Glomerular visceral epithelial cell (primary cell): Measurements from ENCODE around the gene KLF15.

Source experiments
- DNase-seq: peaks from one replicate; pipeline ENCODE4 v3.0.0-alpha.2; 2016; ENCODE audit errors: extremely low spot score

KLF15 gene

DNA sequence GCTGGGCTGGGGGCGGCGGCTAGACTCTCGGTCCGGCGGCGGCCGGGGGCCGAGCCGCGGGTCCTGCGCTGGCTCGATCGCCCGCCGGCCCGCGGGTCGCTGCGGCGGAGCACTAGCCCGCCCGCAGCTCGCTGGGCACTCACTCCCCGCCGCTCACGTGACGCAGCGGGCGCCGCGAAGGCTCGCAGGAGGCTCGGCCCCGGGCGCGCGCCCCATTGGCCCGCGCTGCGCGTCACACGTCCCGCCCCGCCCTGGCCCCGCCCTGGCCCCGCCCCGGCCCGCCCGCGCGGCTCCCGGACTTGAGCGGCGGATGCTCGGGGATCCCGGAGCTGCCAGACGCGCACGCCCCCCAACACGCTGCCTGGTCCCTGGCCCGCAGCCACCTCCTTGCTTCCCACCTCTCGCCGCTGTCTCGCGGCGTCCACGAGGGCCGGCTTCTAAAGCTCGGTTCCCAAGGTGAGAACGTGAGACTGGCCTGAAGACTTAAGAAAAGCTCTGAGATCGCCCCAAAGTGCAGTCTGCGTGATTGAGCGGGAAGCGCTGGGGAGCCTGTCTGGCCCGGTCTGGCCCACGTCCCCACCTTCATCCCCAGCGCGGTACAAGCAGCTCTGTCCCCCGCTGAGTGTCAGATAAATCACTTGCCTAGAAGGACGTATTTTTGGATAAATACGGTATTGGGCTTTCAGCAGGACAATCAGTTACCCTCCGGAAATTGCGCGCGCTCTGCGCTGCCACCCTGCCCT is at the start of gene KLF15:
Gene KLF15, minus strand, starts transcription at position 114 of the 743 bp plus-strand sequence. CDS start 4,486 bp downstream, outside the sequence.
- DNase-seq, result peak; percentile 72

- DNase-seq, result no peak
Measured at GRCh38 chr3:126406389-126407296, 49.4 kb upstream of the KLF15 start.

- no peak for DNase-seq
Measured at GRCh38 chr3:126402666-126403302, 45.6 kb upstream of the KLF15 start.

DNA sequence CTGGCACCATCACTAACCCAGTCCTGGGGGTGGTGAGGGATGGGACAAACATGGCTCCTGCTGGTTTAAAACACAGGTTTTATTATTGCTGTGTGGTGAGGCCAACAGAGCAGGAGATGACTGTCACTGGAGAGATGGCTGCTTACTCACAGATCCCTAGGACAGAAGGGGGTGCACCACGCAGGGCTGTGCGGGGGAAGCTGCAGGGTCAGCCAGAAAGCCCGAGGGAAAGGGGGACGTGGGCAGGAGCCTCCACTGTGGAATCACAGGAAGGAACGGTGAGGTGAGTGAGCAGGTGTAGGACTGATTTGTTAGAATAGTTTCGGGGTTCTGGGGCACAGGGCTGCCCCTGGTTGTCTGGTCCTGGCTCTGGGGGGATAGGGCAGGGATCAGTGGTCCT is 45.0 kb upstream of the KLF15 start:
- no peak for DNase-seq

- no peak for DNase-seq
Measured at GRCh38 chr3:126401611-126402160, 44.5 kb upstream of the KLF15 start.

DNA sequence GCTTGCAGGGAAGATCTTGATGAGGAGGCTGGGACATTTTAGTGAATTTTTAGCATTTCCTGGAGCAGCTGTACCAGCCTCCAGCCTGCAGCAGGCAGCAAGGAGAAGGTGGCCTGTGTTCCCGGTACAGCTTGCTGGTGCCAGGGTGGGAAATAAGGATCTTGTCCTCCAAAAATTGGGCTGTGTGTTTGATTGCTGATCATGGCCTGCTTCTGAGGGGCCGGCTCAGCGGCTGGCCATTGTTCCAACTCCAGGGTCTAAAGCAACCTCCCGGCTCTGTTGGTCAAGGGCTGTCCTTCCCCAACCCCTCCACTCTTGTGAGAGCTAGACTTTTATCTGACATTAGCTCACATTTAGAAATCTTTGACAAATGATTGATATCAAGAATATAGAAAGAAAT is 42.5 kb upstream of the KLF15 start:
- no peak for DNase-seq

- DNase-seq, result no peak
Measured at GRCh38 chr3:126399351-126399735, 42.1 kb upstream of the KLF15 start.

DNA sequence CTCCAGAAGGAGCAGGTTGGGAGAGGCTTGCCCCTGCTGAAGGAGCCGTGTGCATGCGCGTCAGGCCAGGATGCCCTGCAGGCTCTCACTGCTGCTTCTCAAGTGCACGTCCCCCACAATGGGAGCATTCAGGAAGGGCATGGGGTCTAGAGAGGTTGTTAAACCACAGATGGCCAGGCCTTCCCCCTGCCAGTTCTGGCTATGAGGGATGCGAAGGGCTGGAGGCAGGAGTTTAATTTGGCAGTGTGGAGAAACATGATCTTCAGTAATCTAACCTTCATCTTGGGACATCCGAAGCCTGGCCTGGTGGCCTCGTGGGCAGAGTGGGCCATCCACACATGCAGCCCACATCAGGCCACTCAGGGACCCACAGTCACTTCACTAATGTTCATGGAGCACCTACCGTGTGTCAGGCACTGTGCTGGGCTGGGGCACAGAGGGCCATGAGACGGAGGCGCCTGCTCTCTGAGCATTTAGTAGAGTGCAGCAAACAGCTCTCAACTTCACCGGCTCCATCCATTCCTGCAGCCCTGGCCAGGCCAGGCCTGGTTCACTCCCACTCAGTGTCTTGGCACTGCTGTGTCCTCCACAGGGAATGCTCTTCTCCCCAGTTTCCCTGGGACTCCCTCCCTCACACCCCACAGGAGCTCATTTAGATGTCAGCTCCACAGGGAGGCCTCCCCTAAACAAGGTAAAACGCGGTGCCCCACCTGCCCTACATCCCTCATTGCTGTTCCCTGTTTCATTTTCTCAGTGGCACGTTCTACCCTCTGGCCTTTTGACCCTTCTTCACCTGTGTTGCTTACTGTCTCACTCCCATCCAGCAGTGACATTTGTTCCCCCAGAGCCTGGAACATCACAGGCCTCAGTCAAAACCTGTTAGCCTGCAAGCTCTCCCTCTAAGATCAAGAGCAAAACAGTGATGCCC is 41.5 kb upstream of the KLF15 start:
- DNase-seq, result no peak

DNA sequence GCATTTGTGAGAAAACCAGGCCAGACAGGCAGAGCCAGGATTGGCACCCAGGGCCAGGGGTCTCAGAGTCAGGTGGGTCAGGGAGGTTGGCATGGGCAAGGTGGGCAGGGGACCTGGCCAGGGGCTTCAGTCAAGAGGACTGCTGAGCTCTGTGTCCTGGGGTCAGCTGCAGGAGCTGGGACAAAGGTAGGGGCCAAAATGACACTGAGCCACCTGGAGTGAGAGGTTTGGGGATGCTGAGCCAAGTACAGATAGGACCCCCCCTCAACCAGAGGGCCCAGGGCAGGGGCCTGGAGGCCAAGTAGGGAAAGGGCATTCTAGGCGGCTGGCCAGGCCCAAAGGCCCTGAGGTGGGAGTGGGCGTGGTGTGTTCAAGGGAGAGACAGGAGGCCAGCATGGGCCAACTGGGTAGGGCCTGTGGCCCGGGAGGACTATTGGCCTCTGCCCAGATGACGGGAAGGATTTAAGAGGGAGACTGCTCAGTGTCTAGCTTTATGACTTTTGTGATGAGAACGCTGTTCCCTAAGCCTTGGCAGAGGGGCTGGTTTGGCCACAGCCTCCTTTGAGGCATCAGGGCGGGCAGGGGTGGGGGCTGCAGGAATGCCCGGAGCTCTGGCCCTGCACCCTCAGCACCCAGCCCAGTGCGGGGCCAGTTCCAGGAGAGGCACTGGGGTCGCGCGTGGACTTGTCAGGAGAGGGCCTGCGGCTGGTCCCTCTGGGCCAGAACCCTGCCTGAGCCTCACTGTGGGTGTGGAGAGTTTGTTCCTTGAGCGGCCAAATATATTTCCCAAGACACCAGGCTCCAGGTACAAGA is 40.6 kb upstream of the KLF15 start:
- no peak for DNase-seq

DNA sequence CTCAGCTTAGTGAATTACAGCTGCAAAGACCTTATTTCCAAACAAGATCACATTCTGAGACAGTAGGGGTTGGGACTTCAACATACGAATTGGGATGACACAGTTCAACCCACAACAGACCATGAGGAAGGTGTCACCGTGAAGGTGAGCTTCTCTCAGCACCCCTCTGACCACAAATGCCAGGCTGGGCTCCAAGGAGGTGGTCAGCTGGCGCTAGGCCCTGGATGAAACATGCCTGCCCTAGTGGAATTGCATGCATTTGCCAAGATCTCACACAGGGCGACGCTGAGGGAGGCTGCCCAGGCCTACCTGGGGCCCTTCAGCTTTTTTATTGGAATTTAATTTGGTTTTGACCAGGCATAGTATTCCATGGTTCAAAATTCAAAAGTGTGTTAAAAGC is 39.3 kb upstream of the KLF15 start:
- DNase-seq, result no peak

DNA sequence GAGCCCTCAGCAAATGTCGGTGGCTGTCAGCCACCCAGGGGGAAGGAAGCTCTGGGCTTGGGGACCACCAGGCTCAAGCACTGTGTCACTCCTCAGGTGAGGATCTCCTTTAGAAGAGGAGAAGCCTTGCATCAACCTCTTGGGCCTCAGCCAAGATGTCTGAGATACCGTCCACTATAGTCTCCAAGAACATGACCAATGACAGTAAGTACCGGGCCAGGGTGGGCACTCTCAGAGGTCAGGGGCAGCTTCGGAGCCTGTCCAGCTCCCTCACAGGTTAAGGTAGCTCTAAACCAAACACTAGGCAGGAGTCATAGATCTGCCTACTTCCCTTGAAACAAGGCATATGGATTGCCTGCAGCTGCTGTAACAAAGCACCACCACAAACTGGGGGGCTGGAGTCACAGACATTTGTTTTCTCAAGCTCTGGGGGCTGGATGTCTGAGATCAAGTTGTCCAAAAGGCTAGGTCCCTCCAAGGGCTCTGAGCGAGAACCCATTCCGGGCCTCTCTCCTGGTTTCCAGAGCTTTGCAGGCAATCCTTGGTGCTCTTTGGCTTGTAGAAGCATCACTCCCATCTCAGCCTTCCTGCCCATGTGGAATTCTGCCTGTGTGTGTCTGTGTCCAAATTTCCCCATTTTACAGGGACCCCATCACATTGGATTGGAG is 38.8 kb upstream of the KLF15 start:
- no peak for DNase-seq

DNA sequence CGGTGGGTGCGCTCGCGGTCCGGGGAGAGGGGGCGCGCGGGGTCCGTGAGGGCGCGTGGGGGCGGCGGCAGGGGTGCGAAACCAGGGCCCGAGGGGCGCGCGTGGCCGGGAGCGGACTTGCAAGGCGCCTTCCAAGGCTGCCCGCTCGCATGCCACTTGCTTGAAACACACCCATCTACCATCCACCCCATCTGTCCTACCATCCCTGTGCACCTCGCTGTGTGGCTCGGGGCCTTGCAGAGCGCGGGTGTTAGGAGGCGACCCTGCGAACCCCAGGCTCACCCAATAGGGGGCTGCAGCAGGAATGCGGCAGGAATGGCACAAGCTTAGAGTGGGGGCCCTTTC is 37.7 kb upstream of the KLF15 start:
- DNase-seq, result no peak

DNA sequence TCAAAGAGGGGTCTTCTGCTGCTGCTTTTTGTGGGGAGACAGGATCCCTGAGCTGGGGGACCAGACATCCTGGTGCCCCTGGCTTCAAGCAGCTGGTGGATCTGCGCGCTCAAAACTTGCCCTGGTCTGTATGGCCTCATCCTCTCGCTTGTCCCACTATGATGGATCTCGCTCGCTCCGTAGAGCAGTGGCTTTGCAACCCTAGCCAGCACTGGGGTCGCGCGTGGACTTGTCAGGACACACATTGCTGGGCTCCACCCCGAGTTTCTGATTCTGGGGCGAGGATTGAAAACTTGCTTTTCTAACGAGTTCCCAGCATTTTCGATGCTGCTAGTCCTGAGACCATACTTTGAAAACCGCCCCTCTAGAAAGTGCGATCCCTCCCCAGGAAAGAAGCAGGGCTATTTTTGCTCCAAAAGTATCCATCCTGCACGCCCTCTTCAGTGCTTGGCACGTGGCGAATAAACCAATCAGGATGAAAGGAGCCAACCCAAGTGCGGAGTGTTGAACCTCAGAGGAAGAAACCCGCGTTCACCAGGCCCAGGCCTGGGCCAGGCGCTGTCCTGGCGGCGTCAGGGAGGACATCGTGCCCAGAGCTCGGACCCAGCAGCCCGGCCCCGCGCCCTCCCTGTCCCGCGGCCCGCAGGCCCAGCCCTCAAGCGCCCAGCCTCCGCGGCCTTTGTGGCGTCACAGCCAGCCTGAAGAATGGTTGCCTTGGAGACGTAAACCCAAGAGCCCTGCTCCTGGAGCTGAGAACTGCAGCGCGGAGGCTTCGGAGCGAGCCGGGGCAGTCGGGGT is 37.2 kb upstream of the KLF15 start, which contains the start of gene CFAP100:
Gene CFAP100, plus strand, starts transcription at position 731 of the 798 bp plus-strand sequence. CDS start 1,092 bp downstream, outside the sequence.
- DNase-seq, result no peak

DNA sequence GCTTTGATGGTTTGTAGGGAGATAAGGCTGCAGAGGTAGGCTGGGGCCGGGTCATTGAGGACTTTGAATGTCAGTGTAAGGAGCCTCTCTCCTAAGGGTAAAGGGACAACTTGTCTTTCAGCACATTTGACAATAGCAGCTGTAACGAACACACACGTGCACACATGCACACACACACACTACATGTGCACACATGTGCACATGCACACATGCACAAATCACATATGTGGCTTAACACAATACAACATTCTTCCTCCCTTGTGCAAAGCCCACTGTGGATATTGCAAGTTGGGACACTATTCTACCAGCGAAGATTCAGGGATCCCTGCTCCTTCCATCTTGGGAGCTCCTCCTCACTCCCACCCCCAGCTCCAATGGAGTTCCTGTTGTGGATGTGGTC is 36.4 kb upstream of the KLF15 start:
- no peak for DNase-seq

GRCh38 chr3:126392246-126392645 is 35.0 kb upstream of the KLF15 start:
- no peak for DNase-seq

GRCh38 chr3:126391631-126392030 is 34.4 kb upstream of the KLF15 start:
- no peak for DNase-seq

DNA sequence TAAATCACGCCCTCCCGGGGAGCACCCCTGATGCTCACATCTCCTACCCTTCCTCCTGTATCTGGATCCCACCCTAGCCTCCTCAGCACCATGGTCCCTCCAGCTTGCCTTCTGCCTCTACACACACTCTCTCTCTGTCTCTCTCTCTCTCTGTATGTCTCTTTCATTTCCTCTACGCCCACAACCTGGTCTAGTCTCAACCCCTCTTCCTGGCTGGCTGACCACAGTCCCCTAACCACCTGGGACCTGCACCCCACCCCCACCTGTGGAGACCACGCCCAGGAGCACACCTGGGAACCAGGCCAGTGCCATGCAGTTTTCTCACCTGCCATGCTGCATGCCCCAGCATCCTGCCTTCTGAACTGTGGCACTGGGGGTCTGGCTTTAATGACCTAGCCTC is 33.5 kb upstream of the KLF15 start:
- DNase-seq, result no peak

GRCh38 chr3:126390201-126390600 is 33.0 kb upstream of the KLF15 start:
- no peak for DNase-seq

DNA sequence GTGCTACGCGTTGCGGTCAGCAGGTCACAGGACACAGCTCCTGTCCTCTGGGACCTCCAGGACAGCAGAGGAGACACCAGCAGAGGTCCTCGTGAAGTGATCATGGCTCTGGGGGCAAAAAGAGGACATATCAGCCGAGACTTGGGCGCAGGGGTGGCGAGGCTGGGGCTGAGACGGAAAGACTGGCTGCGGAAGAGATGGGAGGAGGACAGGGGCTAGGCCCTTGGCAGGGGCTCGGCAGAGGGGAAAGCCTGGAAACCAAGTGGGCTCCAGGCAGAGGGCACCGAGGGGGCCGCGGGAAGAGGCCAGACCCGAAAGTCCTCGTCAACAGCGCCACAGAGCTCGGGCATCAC is 32.6 kb upstream of the KLF15 start:
- no peak for DNase-seq
